Panc1 (cell line): Measurements from ENCODE around the gene TTC34. TPM values are rescaled to one million over a fixed set of nuclear protein-coding genes. Genes with fewer than 3 reads are reported as not detected.

Source experiments
- ATAC-seq: fragments of 200-7000 bp; cut with Tn5 transposase; 2 replicates; pipeline ENCODE4 v1.9.1; 2020; ENCODE audit warnings: mild to moderate bottlenecking, moderate library complexity
- BruUV-seq: library from RNA; stranded (reverse); fragments of 400-500 nt; replicated peaks from 2 replicates; lab custom pipeline; 2021; lab: Mats Ljungman, UMichigan
- CTCF ChIA-PET: fragments of 300-600 bp; sonication (Branson Sonifier 250); formaldehyde crosslinking; loops from one replicate; lab custom pipeline; 2022; ENCODE audit warnings: antibody characterized with exemption; lab: Charles Lee
- POLR2A ChIA-PET: fragments of 300-600 bp; sonication (Branson Sonifier 250); formaldehyde crosslinking; loops from one replicate; lab custom pipeline; 2022; ENCODE audit warnings: antibody characterized with exemption; lab: Charles Lee
- DNase-seq: peaks from one replicate; pipeline ENCODE4 v3.0.0-alpha.2; 2010; ENCODE audit warnings: low read depth, low spot score
- H3K27ac ChIP-seq: 2 replicates; pipeline ENCODE4 v1.5.1; 2011; ENCODE audit warnings: mild to moderate bottlenecking, low read length, inconsistent platforms
- H3K27me3 ChIP-seq: fragments of 200-500 bp; sonication (Bioruptor generic); 2 replicates; pipeline ENCODE4 v1.6.0; 2014; ENCODE audit warnings: low read length, inconsistent platforms; ENCODE audit not compliant: control insufficient read depth, insufficient read depth
- H3K36me3 ChIP-seq: fragments of 200-500 bp; sonication (Bioruptor generic); 2 replicates; pipeline ENCODE4 v1.5.1; 2014; ENCODE audit warnings: inconsistent platforms, mild to moderate bottlenecking, low read length, moderate library complexity; ENCODE audit not compliant: control insufficient read depth, insufficient read depth
- H3K4me1 ChIP-seq: 2 replicates; pipeline ENCODE4 v1.5.1; 2011; ENCODE audit warnings: inconsistent platforms, mild to moderate bottlenecking, low read length, moderate library complexity; ENCODE audit not compliant: control insufficient read depth, insufficient read depth
- H3K4me3 ChIP-seq, 2 experiments: 2 replicates each; pipeline ENCODE4 v1.5.1; 2011 to 2012; ENCODE audit warnings: low read depth in 2 of 2, low read length in 2 of 2, mild to moderate bottlenecking in 2 of 2, inconsistent platforms in 1 of 2, moderate library complexity in 1 of 2
- H3K9me3 ChIP-seq: fragments of 200-500 bp; sonication (Bioruptor generic); 2 replicates; pipeline ENCODE4 v1.5.1; 2014; ENCODE audit warnings: low read depth, mild to moderate bottlenecking, inconsistent platforms, low read length, moderate library complexity; ENCODE audit not compliant: control insufficient read depth, insufficient read depth
- CTCF ChIP-seq: fragments of 450-650 bp; IDR thresholded peaks from 2 replicates; pipeline ENCODE4 v1.5.1; 2017; ENCODE audit warnings: mild to moderate bottlenecking
- POLR2AphosphoS5 ChIP-seq: IDR thresholded peaks from 2 replicates; pipeline ENCODE4 v1.6.1; 2012; ENCODE audit warnings: mild to moderate bottlenecking, low read depth, low read length, moderate library complexity
- REST ChIP-seq, 2 experiments: IDR thresholded peaks; 2 replicates each; pipeline ENCODE4 v1.6.1; 2011 to 2012; ENCODE audit warnings: low read depth in 2 of 2, control low read depth in 1 of 2, low read length in 1 of 2, mild to moderate bottlenecking in 1 of 2, moderate library complexity in 1 of 2; ENCODE audit not compliant: insufficient read depth in 1 of 2
- SIN3A ChIP-seq: IDR thresholded peaks from 2 replicates; pipeline ENCODE4 v1.6.1; 2012; ENCODE audit warnings: low read depth, mild to moderate bottlenecking, low read length, moderate library complexity, borderline replicate concordance; ENCODE audit not compliant: insufficient read depth
- TCF7L2 ChIP-seq: IDR thresholded peaks from 2 replicates; pipeline ENCODE4 v1.6.1; 2011; ENCODE audit warnings: mild to moderate bottlenecking, low read depth, low read length, inconsistent platforms
- in situ Hi-C: cut with HindIII; loops from 2 replicates; pipeline ENCODE4 v1.10.0; 2016; ENCODE audit warnings: low sequenced_read_pairs, low pct_unique_long_range_greater_than_20kb
- intact Hi-C: fragments of 100-400 bp; cut with micrococcal nuclease; formaldehyde crosslinking; loops from one replicate; pipeline ENCODE4 v1.10.0; 2022; ENCODE audit not compliant: unreplicated experiment
- total RNA-seq: library from RNA; stranded (reverse); gene quantifications from one replicate; pipeline ENCODE4 v1.2.1, GENCODE V29; 2021; ENCODE audit not compliant: unreplicated experiment

TTC34 gene
- total RNA-seq, 1 experiment from 2014 or later, result 1.5 TPM

GRCh38 chr1:2606396-2606880, 195.1 kb downstream of the TTC34 start:
- DNase-seq (no peak), ATAC-seq (no peak)
- Histone ChIP-seq H3K27ac (no peak overlapping the region), H3K27me3 (no peaks in the 10 kb centered on the region), H3K4me1 (no peaks in the 10 kb centered on the region), H3K9me3 (no peaks in the 10 kb centered on the region), H3K4me3 (no peak overlapping the region), H3K36me3 (no peaks in the 10 kb centered on the region)
- TF ChIP-seq TCF7L2, result no peak
- TF ChIP-seq POLR2AphosphoS5, result no peak
- no peak for TF ChIP-seq SIN3A
- TF ChIP-seq REST (IDR thresholded peaks at IDR 0.05; ENCODE audit: insufficient read depth in 1 of 2, low read depth in 2 of 2, low read length in 1 of 2), result no peak
- no peak for TF ChIP-seq CTCF
- ChIA-PET CTCF (no interaction called here), POLR2A (no interaction called here)
- in situ Hi-C loops, result no loop called here
- intact Hi-C loops, result no loop called here
- BruUV-seq, result no TSS peak

GRCh38 chr1:2605509-2606395, 195.7 kb downstream of the TTC34 start:
- Histone ChIP-seq H3K9me3 (no peaks in the 10 kb centered on the region), H3K4me3 (no peak overlapping the region), H3K36me3 (no peaks in the 10 kb centered on the region), H3K27ac (no peak overlapping the region), H3K27me3 (no peaks in the 10 kb centered on the region), H3K4me1 (no peaks in the 10 kb centered on the region)
- in situ Hi-C loops (no loop called here), intact Hi-C loops (no loop called here)
- CTCF ChIA-PET, result interaction anchor here (1.1 kb wide), 1 partner anchor 44 kb away, joined by 3 read pairs; no protein-coding TSS in a partner anchor
- no TSS peak for BruUV-seq
- ATAC-seq (no peak), DNase-seq (no peak)
- TF ChIP-seq SIN3A (no peak), CTCF (no peak), REST (IDR thresholded peaks at IDR 0.05; ENCODE audit: insufficient read depth in 1 of 2, low read depth in 2 of 2, low read length in 1 of 2) (no peak), POLR2AphosphoS5 (no peak), TCF7L2 (no peak)
- POLR2A ChIA-PET, result no interaction called here
